AG08396 (cell line): Measurements from ENCODE around the gene SEZ6L2.
"Not testable (repeated sequence)": the region's sequence is repeated elsewhere in the genome, so short reads cannot be mapped to it uniquely, and the experiment has no call there.

Experiments
- DNase-seq: peaks from one replicate; pipeline ENCODE4 v3.0.0; 2012; ENCODE audit warnings: low spot score, mixed read lengths

Gene SEZ6L2

DNA sequence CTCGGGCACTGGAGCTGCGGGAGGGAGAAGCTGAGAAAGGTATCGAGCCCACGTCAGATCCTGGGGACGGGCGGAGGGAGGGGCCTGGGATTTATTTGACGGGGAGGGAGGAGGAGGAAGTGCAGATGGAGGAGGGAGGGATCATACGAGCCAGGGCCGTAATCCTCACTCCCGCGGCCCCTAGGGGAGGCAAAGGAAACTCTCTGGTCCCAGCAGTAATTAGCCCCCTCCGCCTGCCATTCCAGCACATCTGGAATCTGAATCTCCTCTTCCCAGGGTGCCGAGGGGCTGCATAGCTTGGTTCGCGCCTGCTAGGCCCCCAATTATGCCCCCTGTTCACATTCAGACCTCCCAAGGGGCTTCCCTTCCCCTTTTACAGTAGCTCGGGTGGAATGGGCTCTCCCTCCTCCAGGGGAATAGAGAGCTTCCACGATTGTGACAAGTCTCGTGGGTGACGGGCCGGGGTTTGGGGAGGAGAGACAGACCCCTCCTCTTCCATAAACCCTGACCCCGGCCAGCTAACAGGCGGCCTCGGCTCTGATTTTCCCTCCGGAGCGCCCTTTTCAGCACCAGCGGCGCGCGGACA is at the start of gene SEZ6L2:
TSS of gene SEZ6L2 (minus strand) at position 35 of the 586 bp plus-strand sequence. CDS start 531 bp downstream, outside the sequence.
- DNase-seq, result peak; percentile 88

DNA sequence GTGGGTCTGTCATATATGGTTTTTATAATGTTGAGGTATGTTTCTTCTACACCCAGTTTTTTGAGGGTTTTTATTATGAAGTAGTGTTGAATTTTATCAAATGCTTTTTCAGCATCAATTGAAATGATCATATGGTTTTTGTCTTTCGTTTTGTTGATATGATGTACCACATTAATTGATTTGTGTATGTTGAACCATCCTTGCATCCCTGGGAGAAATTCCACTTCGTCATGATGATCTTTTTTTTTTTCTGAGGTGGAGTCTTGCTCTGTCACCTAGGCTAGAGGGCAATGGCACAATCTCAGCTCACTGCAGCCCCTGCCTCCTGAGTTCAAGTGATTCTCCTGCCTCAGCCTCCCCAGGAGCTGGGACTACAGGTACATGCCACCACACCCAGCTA is 48.5 kb upstream of the SEZ6L2 start:
- no peak for DNase-seq

DNA sequence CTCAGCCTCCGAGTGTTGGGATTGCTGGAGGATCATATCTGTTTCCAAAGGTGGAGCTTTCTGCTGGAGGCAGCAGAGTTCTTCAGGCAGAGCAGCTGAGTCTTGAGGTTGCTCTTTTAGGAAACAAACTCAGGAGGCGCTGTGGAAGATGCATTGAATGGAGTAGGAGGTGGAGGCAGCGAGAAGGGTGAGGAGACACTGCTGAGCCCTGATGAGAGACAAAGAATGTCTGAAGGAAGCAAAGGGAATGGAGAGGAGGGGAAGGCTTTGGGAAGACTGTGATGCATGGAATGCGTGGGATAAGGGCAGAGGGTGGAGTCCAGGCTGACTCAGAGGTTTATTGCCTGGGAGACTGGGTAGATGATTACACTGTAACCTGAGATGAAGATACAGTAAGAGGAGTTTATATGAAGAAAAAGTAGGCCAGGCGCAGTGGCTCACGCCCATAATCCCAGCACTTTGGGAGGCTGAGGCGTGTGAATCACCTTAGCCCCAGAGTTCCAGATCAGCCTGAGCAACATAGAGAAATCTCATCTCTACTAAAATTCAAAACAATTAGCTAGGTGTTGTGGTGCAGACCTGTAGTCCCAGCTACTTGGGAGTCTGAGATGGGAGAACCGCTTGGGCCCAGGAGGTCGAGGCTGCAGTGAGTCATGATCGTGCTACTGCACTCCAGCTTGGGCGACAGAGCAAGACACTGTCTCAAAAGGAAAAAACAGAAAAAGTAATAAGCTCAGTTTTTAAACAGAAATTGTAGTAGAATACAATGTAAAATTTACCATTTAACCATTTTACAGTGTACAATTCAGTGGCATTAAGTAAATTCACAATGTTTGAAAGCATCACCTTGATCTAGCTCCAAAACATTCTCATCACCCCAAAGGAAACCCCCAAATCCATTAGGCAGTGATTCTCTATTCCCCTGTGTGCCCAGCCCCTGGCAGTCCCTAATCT is 44.8 kb upstream of the SEZ6L2 start:
- DNase-seq, result peak; percentile 86

DNA sequence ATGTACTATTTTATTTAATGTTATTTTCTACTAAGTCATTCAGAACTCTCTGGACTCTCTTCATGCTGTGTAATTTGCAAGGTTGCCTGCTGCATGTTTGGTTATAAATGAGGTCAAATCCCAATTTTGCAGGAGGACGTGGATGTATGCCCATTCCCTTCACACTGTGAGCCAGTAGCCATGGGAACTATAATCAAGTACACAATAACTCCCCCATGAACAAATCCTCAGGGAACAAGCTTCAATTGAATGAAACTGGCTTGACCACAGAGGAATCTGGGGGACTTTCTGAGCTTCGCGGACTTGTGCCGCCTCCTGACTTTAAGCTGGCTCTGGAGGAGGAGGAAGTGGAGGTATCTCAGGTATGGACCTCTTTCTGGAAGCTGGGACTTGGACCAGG is 41.3 kb upstream of the SEZ6L2 start:
- no peak for DNase-seq

DNA sequence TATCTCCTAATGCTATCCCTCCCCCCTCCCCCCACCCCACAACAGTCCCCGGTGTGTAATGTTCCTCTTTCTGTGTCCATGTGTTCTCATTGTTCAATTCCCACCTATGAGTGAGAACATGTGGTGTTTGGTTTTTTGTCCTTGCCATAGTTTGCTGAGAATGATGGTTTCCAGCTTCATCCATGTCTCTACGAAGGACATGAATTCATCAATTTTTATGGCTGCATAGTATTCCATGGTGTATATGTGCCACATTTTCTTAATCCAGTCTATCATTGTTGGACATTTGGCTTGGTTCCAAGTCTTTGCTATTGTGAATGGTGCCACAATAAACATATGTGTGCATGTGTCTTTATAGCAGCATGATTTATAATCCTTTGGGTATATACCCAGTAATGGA is 32.4 kb upstream of the SEZ6L2 start:
- DNase-seq, result not testable (repeated sequence)

DNA sequence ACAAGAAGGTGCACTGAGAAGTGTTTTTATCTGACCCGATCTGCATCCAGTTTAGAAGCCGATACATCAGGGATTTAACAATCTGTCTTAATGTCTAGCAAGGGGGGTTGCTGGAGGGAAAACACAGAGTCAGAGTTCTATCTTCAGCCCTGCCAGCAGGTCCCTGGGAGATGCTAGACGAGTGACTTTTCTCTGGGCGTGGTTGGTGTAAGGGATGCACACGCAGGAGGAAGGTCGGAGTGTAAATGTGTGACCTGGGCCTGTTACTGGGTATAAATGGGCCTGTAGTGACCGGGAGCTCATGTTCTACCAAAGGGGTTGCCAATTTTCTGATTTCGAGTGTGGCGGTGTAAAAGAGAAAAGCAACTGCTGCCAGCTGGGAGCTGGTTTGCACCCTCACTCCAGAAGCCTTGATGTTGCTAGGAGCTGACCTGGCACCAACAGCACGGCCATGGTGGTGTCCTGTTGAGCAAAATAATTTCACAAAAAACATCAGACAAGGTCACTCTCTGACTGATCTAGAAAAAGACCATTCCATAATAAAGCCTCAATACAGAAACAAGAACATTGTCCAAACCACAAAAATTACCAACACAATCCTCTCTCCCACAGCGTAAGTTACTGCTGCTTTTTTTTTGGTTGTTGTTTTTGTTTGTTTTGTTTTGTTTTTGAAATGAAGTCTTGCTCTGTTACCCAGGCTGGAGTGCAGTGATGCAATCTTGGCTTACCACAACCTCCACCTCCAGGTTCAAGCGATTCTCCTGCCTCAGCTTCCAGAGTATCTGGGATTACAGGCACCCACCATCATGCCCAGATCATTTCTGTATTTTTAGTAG is 27.9 kb upstream of the SEZ6L2 start:
- DNase-seq, result no peak

DNA sequence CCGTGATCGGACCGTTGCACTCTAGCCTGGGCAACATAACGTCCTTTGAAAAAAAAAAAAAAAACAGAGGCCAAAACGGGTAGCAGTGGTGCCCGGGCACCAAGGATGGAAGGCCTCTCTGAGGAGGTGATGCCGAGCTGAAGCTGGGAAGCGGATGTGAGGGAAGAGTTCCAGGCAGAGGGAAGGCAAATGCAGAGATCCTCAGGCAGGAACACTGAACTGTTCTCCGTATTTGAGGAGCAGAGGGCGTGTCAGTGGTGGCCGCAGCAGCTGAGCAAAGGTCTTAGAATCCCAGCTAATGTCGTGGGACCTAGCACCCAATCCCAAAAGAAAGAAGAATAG is 27.3 kb upstream of the SEZ6L2 start:
- peak; percentile 39 for DNase-seq

DNA sequence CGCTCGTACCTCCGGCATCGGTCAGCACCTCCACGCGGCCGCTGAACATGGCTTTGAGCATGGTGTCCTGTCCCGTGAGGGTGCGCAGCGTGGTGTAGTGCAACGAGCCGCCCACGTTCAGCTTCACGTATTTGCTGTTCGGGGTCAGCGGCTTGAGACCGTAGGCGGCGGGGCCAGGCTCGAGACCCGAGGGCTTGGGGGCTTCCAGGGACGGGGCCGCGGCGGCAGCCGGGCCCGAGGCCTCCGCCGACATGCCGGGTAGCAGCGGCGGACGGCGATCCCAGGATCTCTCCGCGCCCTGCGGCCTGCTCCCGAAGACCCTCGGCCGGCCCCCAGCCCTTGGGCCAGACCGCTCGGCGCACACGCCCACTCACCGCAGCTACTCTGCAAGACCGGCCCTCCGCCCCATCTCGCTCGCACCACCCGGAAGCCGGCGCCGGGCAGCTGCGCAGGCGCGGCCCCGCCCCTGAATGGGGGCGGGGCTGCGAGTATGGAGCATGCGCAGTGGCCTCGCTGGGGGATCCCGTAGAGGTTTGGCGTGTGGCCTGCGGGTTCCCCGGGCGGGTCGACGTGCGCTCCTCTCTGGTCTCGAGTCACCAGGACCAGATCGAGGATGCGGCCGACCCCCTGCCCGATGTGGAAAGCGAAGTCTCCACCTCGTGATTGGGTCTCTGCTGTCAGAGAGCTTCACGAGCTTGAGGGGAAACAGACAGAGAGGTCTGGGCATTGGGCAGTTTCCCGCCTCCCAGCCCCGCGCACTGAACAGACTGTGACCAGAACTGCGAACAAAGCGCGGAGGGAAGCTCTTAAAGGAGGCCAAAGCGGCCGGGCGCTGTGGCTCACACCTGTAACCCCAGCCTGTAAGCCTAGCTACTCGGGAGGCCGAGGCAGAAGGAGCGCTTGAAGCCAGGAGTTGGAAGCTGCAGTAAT is 26.7 kb upstream of the SEZ6L2 start, which contains the start of gene KCTD13:
TSS of gene KCTD13 (minus strand) at position 446 of the 930 bp plus-strand sequence. CDS start at position 253, 193 bp downstream.
- DNase-seq, result peak; percentile 99

DNA sequence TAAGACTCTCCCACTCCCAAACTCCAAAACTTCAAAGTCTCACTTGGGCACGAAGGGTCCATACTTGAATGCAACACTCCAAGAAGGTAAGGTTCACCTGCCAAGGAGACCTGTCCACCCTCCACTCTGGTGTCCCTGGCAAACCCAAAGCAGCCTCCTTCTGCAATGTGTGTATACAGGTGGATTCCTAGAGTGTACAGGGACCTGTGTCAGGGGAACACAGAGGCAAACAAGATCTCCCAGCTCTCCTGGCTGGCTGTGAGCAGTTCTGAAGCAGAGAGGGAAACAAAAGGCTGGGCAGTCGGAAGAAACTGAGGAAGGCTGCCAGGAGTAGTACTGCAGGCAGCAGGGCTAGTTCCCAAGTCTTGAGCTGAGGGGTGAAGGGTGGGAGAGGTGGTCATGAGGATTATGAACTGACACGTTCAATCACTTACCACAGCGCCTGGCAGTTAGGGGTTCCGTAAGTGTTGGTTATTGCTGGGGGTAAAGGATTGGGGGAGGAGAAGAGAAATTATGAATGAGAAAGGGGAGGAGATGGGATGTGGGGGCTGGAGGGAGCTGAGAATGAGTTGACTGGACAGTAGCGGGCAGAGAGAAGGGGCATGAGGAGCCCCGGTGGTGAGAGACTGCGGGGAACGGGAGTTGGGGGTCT is 25.9 kb upstream of the SEZ6L2 start:
- no peak for DNase-seq

DNA sequence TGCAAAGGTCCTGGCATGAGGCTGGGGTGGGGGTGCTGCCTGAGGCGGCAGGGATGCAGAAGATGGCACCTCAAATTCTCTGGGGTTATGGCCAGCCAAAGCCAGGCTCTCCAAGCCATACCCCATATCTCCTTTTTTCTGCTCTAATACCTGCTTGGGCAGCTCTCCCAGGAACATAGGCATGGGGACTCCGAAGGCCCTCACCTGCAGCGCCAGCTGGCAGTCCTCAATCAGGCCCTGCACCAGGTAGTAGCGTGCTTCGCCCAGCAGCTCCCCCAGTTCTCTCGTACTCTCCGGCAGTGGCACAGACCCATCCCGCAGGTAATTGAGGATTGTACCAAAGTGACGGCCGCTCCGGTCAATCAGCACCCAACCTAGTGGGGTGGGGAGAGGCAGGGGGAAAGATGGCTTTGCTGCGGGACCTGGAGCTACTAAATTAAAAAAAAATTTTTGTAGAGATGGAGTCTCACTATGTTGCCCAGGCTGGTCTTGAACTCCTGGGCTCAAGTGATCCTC is 23.7 kb upstream of the SEZ6L2 start:
- DNase-seq, result no peak

DNA sequence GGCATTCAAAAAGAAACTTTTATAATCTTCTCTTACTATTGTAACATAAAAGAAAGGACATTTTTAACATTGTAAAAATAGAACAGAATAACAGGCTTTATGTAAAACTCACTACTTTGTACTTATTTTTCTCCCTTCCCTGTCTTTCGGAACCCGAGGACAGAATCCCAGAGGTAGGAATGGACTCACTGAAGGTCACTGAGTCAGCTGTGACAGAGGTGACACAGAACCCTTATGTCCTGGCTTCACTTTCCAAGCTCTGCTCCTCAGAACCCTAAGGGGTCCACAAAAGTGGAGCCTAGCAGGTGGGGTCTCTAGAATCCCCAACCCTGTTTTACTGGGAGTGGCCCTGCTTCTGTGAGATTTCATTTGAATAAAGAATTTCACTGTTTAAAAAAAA is 23.0 kb upstream of the SEZ6L2 start:
- DNase-seq, result no peak

DNA sequence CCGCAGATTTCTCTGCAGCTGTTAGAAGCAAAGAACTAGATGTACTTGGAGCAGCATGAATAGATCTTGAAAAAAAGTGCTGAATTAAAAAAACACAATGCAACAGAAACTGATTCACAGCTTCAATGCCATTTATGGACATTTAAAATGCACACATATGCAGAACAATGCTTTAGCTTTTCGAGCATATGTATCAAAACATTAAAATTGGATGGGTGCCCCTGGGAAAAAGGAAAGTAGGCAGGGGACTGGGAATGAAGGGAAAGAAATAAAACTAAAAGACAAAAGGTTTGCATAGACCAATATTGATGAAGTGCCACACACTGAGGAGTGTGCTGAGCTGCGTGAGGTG is 21.7 kb upstream of the SEZ6L2 start:
- no peak for DNase-seq

DNA sequence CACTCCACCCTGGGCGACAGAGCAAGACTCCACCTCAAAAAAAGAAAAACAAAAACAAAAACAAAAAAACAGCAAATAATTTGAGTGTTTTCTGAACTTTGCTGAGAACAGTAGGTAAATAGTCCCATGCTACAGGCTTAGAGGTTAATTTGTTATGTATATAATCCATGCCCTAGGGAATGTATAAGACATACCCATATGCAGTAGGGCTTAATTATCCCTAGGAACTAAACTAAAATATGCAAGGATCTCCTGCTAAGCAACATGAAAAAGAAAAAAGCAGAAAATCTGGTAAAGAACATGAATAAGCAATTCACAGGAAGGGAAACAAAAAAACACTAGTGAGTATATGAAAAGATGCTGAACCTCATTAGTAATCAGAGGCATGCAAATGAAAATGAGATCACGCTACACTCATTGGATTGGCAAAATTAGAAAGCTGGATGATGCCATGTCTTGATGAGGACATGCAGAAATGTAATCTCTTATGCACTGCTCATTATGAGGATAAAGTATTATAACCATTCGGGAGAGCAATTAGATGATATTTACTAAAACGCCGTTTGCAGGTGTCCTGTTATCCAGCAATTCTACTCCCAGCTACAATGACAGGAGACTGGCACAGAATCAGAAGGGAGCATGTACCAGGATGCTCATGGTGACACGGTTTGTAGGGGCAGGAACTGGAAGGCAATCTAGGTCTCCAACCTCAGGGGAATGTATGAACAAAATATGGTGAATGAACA is 21.1 kb upstream of the SEZ6L2 start:
- DNase-seq, result no peak

DNA sequence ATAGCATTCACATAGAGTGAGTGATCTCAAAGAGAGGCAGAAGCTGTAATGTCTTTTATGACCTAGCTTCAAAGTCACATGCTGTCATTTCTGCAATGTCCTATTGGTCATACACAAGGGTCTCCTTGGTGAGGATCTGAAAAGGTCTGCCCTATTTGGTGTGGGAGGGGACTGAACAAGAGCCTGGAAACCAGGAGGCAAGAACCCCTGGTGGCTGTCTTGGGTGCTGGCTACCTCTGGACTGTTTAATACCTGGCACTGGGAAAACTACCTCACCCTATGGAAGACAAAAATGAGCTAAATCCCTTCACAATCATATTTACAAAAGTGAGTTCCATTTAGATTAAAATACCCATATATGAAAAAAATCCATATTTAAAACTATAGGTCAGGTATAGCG is 17.6 kb upstream of the SEZ6L2 start:
- DNase-seq, result no peak

DNA sequence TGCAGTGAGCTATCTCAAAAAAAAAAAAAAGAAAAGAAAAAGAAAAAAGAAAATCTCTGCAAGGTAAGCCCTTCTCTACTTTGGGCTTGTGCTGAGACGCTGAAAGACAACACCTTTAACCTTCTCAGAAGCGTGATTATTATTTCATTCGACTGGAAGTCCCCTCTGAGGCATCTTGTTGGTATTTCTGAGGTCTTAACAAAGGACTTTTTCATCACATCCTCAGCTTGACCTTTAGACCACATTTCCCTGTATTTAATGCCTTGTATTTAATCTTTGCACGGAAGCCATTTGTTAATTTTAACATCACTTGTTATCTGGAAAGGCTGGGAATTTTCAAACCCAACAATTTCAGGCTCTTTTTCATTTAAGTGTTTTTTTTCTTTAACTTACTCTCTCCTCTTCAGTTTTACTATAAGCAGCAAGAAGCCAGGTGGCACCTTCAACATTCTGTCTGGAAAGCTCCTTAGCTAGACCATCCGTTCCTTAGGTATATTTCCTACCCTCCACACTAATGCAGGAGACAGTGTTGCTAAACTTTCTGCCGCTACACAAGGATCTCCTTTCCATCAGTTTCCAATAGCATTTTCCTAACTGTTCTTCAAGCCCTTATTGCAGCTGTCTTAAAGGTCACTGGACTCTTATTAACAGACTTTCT is 16.4 kb upstream of the SEZ6L2 start:
- DNase-seq, result no peak

DNA sequence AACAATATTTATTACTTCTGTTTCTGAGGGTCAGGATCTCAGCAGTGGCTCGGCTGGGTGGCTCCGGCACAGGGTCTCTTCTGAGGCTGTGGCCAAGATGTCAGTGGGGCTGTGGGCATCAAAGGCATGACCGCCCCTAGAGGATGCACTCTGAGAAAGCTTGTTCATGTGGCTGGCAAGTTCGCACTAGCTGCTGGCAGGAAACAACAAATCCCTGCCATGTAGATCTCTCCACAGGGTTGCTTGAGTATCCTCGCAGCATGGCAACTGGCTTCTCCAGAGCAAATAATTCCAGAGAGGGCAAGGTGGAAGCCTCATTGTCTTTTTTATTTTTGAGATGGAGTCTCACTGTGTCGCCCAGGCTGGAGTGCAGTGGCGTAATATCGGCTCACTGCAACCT is 14.2 kb upstream of the SEZ6L2 start:
- no peak for DNase-seq

DNA sequence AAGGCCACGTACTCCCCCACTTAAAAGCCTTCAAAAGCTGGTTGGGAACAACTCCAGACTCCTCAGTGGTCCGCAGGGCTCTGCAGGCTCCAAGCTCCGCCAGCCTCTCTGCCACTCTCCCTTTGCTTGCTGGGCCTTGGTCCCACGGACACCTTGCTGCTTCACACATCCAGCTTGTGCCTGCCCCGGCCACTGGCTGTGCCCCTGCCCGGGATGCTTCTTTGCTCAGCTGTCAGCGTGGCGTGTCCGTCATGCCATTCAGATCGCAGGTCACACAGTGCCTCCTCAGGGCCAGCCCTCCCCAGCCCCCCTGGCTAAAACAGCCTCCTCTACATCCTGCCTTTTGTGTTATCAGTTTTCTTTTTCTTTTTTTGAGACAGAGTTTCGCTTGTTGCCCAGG is 12.7 kb upstream of the SEZ6L2 start:
- DNase-seq, result no peak

DNA sequence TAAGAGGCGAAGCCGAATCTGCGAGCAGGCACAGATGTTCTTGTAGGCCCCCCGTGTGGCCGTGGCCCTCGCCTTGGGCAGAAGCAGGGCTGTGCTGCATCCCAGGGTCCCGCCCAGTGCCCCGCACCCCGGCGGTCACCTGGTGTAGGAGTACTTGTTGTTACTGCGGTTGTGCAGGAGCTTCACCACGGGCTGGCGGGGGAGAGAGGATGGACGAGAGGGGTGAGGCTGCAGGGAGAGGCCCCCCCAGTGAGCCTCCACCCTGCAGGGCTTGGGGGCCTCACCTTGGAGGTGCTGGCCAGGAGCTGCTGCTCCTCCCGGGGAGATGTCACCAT is 12.3 kb upstream of the SEZ6L2 start:
- no peak for DNase-seq

DNA sequence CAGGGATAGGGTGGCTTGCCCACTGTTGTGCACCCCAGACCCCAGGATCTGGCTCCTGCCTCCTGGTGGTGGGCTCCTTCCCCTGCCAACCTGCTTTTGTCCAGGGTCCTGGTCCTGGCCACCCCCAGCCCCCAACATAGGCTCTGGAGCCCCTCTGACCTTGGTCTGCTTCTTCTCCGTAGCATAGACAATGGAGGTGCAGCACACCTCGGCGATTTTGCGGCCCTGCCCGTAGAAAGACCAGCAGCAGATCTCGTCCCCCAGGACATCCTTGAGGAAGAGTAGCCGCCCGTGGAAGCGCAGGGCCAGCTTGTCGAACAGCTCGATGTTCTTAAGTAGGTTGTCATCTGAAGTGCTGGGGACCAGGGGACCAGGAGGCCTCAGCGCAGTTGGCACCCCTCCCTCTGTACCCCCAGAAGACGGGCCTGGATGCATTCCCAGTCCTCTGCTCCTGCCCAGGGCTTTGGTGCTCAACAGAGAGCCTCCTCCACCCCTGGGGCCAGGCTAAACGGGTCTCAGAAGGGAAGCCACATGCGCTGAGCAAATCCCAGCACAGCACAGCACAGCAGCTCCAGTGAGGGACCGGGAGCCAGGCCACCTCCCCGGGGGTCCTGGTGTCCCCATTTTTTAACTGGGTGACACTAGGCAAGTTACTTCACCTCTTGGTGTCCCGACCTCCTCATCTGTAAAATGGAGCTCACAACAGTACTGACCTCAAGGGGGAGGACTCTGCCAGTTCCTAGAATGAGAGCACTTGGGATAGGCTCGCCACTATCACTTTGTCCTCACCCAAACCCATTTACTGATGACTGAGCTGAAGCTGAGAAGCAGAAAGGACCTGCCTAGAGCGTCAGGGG is 11.7 kb upstream of the SEZ6L2 start:
- no peak for DNase-seq
